H9 (cell line): Measurements from ENCODE around the gene SNTN. TPM values are rescaled to one million over a fixed set of nuclear protein-coding genes. Genes with fewer than 3 reads are reported as not detected.

Source experiments
- DNase-seq: peaks from one replicate; pipeline ENCODE4 v3.0.0-alpha.2; 2017
- H2AFZ ChIP-seq: one replicate; pipeline ENCODE4 v1.6.1; 2013; ENCODE audit warnings: mild to moderate bottlenecking, low read length, control low read depth, moderate library complexity
- H2AK5ac ChIP-seq: 2 replicates; pipeline ENCODE4 v1.6.1; 2013; ENCODE audit warnings: low read length, control low read depth, mixed read lengths; ENCODE audit not compliant: insufficient read length
- H2BK120ac ChIP-seq: one replicate; pipeline ENCODE4 v1.6.1; 2013; ENCODE audit warnings: low read depth, mild to moderate bottlenecking, low read length, control low read depth, inconsistent platforms; ENCODE audit not compliant: poor library complexity, severe bottlenecking
- H2BK12ac ChIP-seq: 2 replicates; pipeline ENCODE4 v1.6.1; 2013; ENCODE audit warnings: low read length, control low read depth, mixed read lengths, low read depth; ENCODE audit not compliant: insufficient read length
- H2BK15ac ChIP-seq: 2 replicates; pipeline ENCODE4 v1.6.1; 2013; ENCODE audit warnings: low read depth, low read length, control low read depth
- H2BK20ac ChIP-seq: one replicate; pipeline ENCODE4 v1.6.1; 2013; ENCODE audit warnings: low read depth, mild to moderate bottlenecking, low read length, control low read depth, inconsistent platforms; ENCODE audit not compliant: poor library complexity, severe bottlenecking
- H2BK5ac ChIP-seq: 2 replicates; pipeline ENCODE4 v1.6.1; 2013; ENCODE audit warnings: low read length, control low read depth, mixed read lengths; ENCODE audit not compliant: insufficient read length
- H3K14ac ChIP-seq: 2 replicates; pipeline ENCODE4 v1.6.1; 2013; ENCODE audit warnings: low read length, control low read depth; ENCODE audit not compliant: insufficient read depth
- H3K18ac ChIP-seq: 2 replicates; pipeline ENCODE4 v1.6.1; 2013; ENCODE audit warnings: low read depth, mild to moderate bottlenecking, mixed read lengths, low read length, control low read depth; ENCODE audit not compliant: insufficient read length
- H3K23ac ChIP-seq: 2 replicates; pipeline ENCODE4 v1.6.1; 2013; ENCODE audit warnings: low read length, control low read depth, mixed read lengths, low read depth; ENCODE audit not compliant: insufficient read length
- H3K23me2 ChIP-seq: 2 replicates; pipeline ENCODE4 v1.6.1; 2013; ENCODE audit warnings: low read depth, mild to moderate bottlenecking, mixed read lengths, low read length, control low read depth; ENCODE audit not compliant: insufficient read length, poor library complexity, severe bottlenecking
- H3K27ac ChIP-seq: 2 replicates; pipeline ENCODE4 v1.5.1; 2013; ENCODE audit warnings: low read length, control low read depth, mixed read lengths, low read depth; ENCODE audit not compliant: insufficient read length
- H3K27me3 ChIP-seq: 2 replicates; pipeline ENCODE4 v1.6.1; 2013; ENCODE audit warnings: low read length, control low read depth, inconsistent platforms; ENCODE audit not compliant: insufficient read depth
- H3K4ac ChIP-seq: 2 replicates; pipeline ENCODE4 v1.6.1; 2013; ENCODE audit warnings: low read depth, mild to moderate bottlenecking, control low read depth, inconsistent platforms, low read length, moderate library complexity
- H3K4me1 ChIP-seq: 2 replicates; pipeline ENCODE4 v1.6.1; 2013; ENCODE audit warnings: low read length, control low read depth, inconsistent platforms; ENCODE audit not compliant: insufficient read depth
- H3K4me2 ChIP-seq: 2 replicates; pipeline ENCODE4 v1.6.1; 2013; ENCODE audit warnings: low read length, control low read depth, mixed read lengths; ENCODE audit not compliant: insufficient read length, insufficient read depth
- H3K56ac ChIP-seq: 2 replicates; pipeline ENCODE4 v1.6.1; 2013; ENCODE audit warnings: low read depth, mild to moderate bottlenecking, mixed read lengths, low read length, control low read depth; ENCODE audit not compliant: insufficient read length
- H3K79me1 ChIP-seq: 2 replicates; pipeline ENCODE4 v1.6.1; 2013; ENCODE audit warnings: low read depth, mild to moderate bottlenecking, moderate library complexity, low read length, control low read depth, inconsistent platforms; ENCODE audit not compliant: insufficient read depth, poor library complexity, severe bottlenecking
- H3K79me2 ChIP-seq: 2 replicates; pipeline ENCODE4 v1.6.1; 2013; ENCODE audit warnings: low read length, control low read depth, inconsistent platforms; ENCODE audit not compliant: insufficient read depth
- H3K9ac ChIP-seq: 2 replicates; pipeline ENCODE4 v1.6.1; 2013; ENCODE audit warnings: low read length, control low read depth, mixed read lengths; ENCODE audit not compliant: insufficient read length; ENCODE audit errors: extremely low read depth
- H3K9me3 ChIP-seq: one replicate; pipeline ENCODE4 v1.6.1; 2013; ENCODE audit warnings: low read depth, low read length, inconsistent platforms; ENCODE audit not compliant: control insufficient read depth
- H3T11ph ChIP-seq: one replicate; pipeline ENCODE4 v1.6.1; 2013; ENCODE audit warnings: mild to moderate bottlenecking, low read length, control low read depth, inconsistent platforms
- H4K20me1 ChIP-seq: one replicate; pipeline ENCODE4 v1.6.1; 2013; ENCODE audit not compliant: control insufficient read depth, insufficient read length, insufficient read depth
- H4K5ac ChIP-seq: 2 replicates; pipeline ENCODE4 v1.6.1; 2013; ENCODE audit warnings: low read depth, mild to moderate bottlenecking, mixed read lengths, low read length, control low read depth; ENCODE audit not compliant: insufficient read length
- H4K8ac ChIP-seq: replicated peaks from 2 replicates; pipeline ENCODE4 v1.6.1; 2013; ENCODE audit warnings: low read length, control low read depth, mixed read lengths, low read depth; ENCODE audit not compliant: insufficient read length
- H4K91ac ChIP-seq: 2 replicates; pipeline ENCODE4 v1.6.1; 2013; ENCODE audit warnings: low read depth, mild to moderate bottlenecking, moderate library complexity, mixed read lengths, low read length, control low read depth; ENCODE audit not compliant: insufficient read length
- H3K27ac Mint-ChIP-seq, 3 experiments: 2 replicates in 2 of 3; 3 replicates in 1 of 3; pipeline ENCODE4 v1.8.0; 2020 to 2021; ENCODE audit warnings: mixed read lengths in 3 of 3, mild to moderate bottlenecking in 1 of 3, moderate library complexity in 1 of 3
- H3K27me3 Mint-ChIP-seq: 2 replicates; pipeline ENCODE4 v1.8.0; 2021; ENCODE audit warnings: low read depth, mild to moderate bottlenecking, moderate library complexity, mixed read lengths
- H3K36me3 Mint-ChIP-seq, 3 experiments: 2 replicates in 2 of 3; 3 replicates in 1 of 3; pipeline ENCODE4 v1.8.0; 2020 to 2021; ENCODE audit warnings: low read depth in 3 of 3, mixed read lengths in 3 of 3; ENCODE audit not compliant: insufficient read depth in 1 of 3
- H3K4me1 Mint-ChIP-seq, 2 experiments: 2 replicates each; pipeline ENCODE4 v1.8.0; 2020; ENCODE audit warnings: mixed read lengths in 2 of 2
- H3K4me3 Mint-ChIP-seq, 2 experiments: 2 replicates in 1 of 2; 3 replicates in 1 of 2; pipeline ENCODE4 v1.8.0; 2020 to 2021; ENCODE audit warnings: mild to moderate bottlenecking in 2 of 2, mixed read lengths in 2 of 2, moderate library complexity in 1 of 2
- H3K9me3 Mint-ChIP-seq, 2 experiments: 2 replicates in 1 of 2; 3 replicates in 1 of 2; pipeline ENCODE4 v1.8.0; 2020; ENCODE audit warnings: mild to moderate bottlenecking in 2 of 2, mixed read lengths in 2 of 2, moderate library complexity in 1 of 2
- CTCF ChIP-seq: fragments of 200-600 bp; sonication (generic); conservative IDR thresholded peaks from 3 replicates; pipeline ENCODE4 v1.8.0; 2021; ENCODE audit warnings: antibody characterized with exemption, mild to moderate bottlenecking
- whole genome bisulfite sequencing: extraction: QIAGEN DNeasy Blood & Tissue Kit; methylation state at CpG from one replicate; pipeline ENCODE4 v1.1.7; 2013; ENCODE audit warnings: missing lambda C conversion rate, low lambda C conversion rate, mixed read lengths; ENCODE audit not compliant: insufficient read length; ENCODE audit errors: extremely low coverage; 5-methylcytosine and 5-hydroxymethylcytosine counted together
- total RNA-seq: library from RNA; stranded (reverse); gene quantifications from 2 replicates; pipeline ENCODE4 v1.2.1, GENCODE V29; 2021

SNTN gene
- total RNA-seq, 1 experiment from 2014 or later = not detected

GRCh38 chr3:63670544-63670943 is 18.1 kb downstream of the SNTN start:
- Mint-ChIP-seq H3K27ac (peak overlapping the region in 1 of 3 experiments; percentile 30; a peak in 1 of 7 replicates), H3K27me3 (peaks cover 4% of the 10 kb centered on the region; the same call in 1 of the 2 replicates), H3K36me3 (no peaks in the 10 kb centered on the region), H3K4me3 (no peak overlapping the region; a peak in 1 of 5 replicates), H3K9me3 (no peaks in the 10 kb centered on the region), H3K4me1 (no peaks in the 10 kb centered on the region)
- Histone ChIP-seq H2AFZ (no peak overlapping the region), H2AK5ac (no peak overlapping the region), H3K14ac (no peak overlapping the region), H3K79me1 (no peaks in the 10 kb centered on the region), H4K20me1 (no peaks in the 10 kb centered on the region), H2BK12ac (no peak overlapping the region), H3K4me2 (no peak overlapping the region), H3K4me1 (no peaks in the 10 kb centered on the region), H4K8ac (no peak overlapping the region), H3K27me3 (no peaks in the 10 kb centered on the region), H3K23me2 (no peaks in the 10 kb centered on the region), H2BK120ac (no peak overlapping the region), H4K91ac (no peak overlapping the region), H2BK15ac (no peak overlapping the region), H3K9ac (no peak overlapping the region), H3T11ph (no peak overlapping the region), H3K56ac (no peak overlapping the region), H3K27ac (no peak overlapping the region), H3K18ac (no peak overlapping the region), H3K23ac (no peak overlapping the region), H2BK20ac (no peak overlapping the region), H3K9me3 (no peaks in the 10 kb centered on the region), H3K79me2 (no peaks in the 10 kb centered on the region), H2BK5ac (no peak overlapping the region), H4K5ac (no peak overlapping the region), H3K4ac (no peak overlapping the region)
- no peak for DNase-seq
- TF ChIP-seq CTCF = no peak
- WGBS = no CpG with 5 or more reads among the region's 7 CpGs
